Stimulated activated CD4-positive, alpha-beta T cell treated with anti-CD3 and anti-CD28 coated beads, Interleukin-15, amount 100 ng/mL, for 1 hour (primary cell): ENCODE results near the gene GLIPR1L1.

Source experiments
- DNase-seq, 2 donors: peaks; one replicate each; pipeline ENCODE4 v3.0.0-alpha.2; 2020; ENCODE audit warnings: low read depth in 1 of 2, low spot score in 1 of 2

GLIPR1L1 gene

GRCh38 chr12:75349946-75350345 is 15.5 kb downstream of the GLIPR1L1 start:
- DNase-seq, result no peak

DNA sequence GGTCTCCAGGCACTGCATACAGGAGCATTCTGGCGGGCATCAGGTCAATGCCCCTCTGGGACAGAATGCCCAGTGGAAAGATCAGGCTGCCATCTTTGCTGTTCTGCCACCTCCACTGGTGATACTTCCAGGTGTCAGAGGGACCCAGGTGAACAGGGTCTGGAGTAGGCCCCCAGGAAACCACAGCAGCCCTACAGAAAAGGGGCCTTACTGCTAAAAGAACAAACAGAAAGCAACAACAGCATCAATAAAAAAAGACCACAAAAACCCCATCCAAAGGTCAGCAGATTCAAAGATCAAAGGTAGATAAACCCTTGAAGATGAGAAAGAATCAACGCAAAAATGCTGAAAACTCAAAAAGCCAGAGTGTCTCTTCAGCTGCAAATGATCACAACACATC is 15.9 kb downstream of the GLIPR1L1 start:
- no peak for DNase-seq

- no peak for DNase-seq
Measured at GRCh38 chr12:75354011-75354410, 19.5 kb downstream of the GLIPR1L1 start.

GRCh38 chr12:75360920-75361319 is 26.4 kb downstream of the GLIPR1L1 start:
- DNase-seq, result no peak

GRCh38 chr12:75361408-75361807 is 26.9 kb downstream of the GLIPR1L1 start:
- no peak for DNase-seq

GRCh38 chr12:75364919-75365318 is 30.4 kb downstream of the GLIPR1L1 start:
- no peak for DNase-seq

DNA sequence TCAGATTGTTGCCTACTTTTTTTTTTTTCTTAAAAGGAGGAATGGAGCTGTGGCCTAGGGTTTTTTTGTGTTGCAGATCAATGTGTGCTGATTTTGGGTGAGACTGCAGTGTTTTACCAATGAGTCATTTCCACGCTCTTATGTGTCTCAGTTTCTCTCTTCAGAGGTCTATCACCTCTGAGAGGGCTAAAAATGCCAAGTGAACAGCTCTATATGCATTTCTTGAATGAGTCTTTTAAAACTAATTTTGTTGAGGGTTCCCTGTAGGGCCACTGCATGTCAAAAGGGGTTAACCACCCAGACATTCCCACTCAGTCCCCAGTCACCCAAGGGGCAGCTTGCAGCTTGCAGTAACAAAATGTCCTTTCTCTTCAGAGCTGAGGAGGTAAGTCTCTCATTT is 32.2 kb downstream of the GLIPR1L1 start:
- no peak for DNase-seq

DNA sequence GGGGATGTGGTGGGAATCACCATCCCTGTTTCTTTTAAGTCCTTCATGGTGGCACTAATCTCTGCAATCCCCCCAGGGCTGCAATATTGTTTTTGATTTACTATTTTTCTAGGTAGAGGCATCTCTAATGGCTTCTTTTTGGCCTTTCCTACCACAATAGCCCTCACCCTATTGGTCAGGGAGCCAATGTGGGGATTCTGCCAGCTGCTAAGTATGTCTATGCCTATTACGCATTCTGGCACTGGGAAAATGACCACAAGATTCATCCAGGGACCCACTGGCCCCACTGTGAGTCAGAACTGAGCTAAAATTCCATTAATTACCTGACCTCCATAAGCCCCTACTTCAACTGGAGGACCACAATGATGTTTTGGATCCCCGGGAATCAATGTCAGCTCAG is 40.5 kb downstream of the GLIPR1L1 start:
- no peak for DNase-seq

GRCh38 chr12:75378354-75378753 is 43.9 kb downstream of the GLIPR1L1 start:
- DNase-seq, result no peak

GRCh38 chr12:75389061-75389460 is 54.6 kb downstream of the GLIPR1L1 start:
- DNase-seq, result no peak

- DNase-seq, result no peak
Measured at GRCh38 chr12:75389706-75390105, 55.2 kb downstream of the GLIPR1L1 start.

GRCh38 chr12:75390156-75390898 is 55.9 kb downstream of the GLIPR1L1 start:
- no peak for DNase-seq

DNA sequence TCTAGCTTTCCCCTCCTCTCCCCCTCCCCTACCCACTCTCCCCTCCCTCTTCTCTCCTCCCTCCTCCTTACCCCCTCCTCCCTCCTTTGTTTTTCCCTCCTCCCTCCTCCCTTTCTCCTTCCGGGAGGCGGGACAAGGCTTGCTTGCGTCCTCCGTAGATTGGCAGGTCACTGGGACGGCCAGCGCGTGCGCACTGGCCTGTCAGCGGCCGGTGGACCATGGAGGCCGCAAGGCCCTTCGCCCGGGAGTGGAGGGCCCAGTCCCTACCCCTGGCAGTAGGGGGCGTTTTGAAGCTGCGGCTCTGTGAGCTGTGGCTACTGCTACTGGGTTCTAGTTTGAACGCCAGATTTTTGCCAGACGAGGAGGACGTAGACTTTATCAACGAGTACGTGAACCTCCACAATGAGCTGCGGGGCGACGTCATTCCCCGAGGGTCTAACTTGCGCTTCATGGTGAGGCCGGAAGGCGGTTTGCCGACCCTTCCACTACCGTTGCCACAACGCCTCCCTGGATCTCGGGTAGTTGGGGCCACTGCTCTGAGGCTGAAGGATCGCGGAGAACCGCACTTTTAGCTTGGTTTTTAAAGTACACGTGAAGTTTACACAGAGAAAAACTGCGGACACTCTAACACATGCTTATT is 56.5 kb downstream of the GLIPR1L1 start, which contains the start of gene GLIPR1L2:
Gene GLIPR1L2, plus strand, starts transcription at position 191 of the 640 bp plus-strand sequence. Its CDS starts 28 bp downstream, at position 219.
- peak; percentile 77 to 80 for DNase-seq

GRCh38 chr12:75404231-75404630 is 69.8 kb downstream of the GLIPR1L1 start:
- no peak for DNase-seq

GRCh38 chr12:75407683-75408082 is 73.2 kb downstream of the GLIPR1L1 start:
- DNase-seq, result no peak

DNA sequence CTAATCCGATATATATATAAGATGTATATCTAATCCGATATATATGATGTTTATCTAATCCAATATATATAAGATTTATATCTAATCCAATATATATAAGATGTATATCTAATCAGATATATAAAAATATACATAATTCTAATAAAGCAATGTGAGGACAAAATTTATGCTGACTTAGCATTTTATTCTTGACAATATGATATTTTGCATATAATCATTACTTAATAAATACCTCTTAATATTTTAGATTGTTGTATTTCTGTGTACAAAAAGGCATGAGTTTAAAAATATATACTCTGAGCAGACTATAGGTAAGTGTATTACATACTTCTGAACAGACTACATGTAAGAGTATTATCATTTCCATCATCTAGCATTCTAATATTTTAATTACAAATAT is 75.4 kb downstream of the GLIPR1L1 start:
- DNase-seq, result no peak

DNA sequence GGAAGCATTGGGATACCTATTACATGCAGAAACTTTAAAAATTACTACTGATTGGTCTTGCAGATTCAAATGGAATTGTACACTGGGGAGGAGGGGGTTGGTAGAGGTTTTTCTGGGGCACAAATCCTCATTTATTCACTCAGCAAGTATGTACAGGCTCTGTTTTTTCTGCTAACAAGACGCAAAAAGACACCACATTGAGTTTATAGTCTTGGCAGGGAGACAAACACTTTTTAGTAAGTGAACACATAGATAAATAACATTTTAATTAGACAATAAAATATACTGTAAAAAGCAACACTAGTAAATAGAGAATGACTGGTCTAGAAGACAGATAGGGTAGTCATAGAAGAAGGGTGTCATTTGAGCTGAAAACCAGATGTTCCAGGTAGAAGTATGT is 80.2 kb downstream of the GLIPR1L1 start:
- no peak for DNase-seq

DNA sequence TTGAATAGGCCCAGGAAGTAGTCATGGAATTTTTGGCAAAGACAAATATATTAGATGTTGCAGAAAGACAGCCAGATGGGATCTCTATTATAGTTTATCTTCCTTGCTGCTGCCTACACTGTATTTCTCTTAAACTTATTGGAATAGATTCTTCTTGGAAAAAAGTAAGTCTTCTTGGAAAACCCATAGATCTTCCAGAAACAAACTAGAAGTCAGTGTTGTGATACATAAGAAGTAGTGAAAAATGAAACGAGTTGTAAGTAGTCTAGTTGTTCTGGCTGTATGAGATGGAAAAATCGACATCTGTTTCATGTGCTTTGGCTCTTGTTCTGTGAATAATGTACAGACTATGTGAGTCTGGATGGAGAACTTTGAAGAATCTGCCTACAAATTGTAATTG is 85.4 kb downstream of the GLIPR1L1 start:
- no peak for DNase-seq
